H1 (cell line): ENCODE results near the gene MBP. TPM values are rescaled to one million over a fixed set of nuclear protein-coding genes. Genes with fewer than 3 reads are reported as not detected.

Experiments used
- CTCF ChIA-PET: fragments of 300-600 bp; sonication (Branson Sonifier 250); formaldehyde crosslinking; loops from one replicate; lab custom pipeline; 2021; ENCODE audit not compliant: partially characterized antibody; lab: Charles Lee
- POLR2A ChIA-PET: fragments of 300-600 bp; sonication (Branson Sonifier 250); formaldehyde crosslinking; loops from one replicate; lab custom pipeline; 2021; ENCODE audit warnings: inconsistent platforms; ENCODE audit not compliant: partially characterized antibody; lab: Charles Lee
- DNase-seq, 2 experiments: peaks; one replicate each; pipeline versions ENCODE4 v3.0.0 to v3.0.0-alpha.2; 2010 to 2022; ENCODE audit warnings: low spot score in 2 of 2, low read depth in 1 of 2, mixed read lengths in 1 of 2
- FAIRE-seq: peaks from 2 replicates; lab custom pipeline; 2011; peaks lifted over from hg19 to GRCh38; lab: Jason Lieb, UNC
- H2AFZ ChIP-seq: 2 replicates; pipeline ENCODE4 v1.8.1; 2012; ENCODE audit warnings: low read length, inconsistent platforms
- H2AK5ac ChIP-seq: 2 replicates; pipeline ENCODE4 v1.6.1; 2013; ENCODE audit warnings: low read depth, low read length
- H2BK120ac ChIP-seq: replicated peaks from 2 replicates; pipeline ENCODE3; 2013; ENCODE audit warnings: low read depth, low read length, inconsistent platforms
- H2BK12ac ChIP-seq: 2 replicates; pipeline ENCODE4 v1.6.1; 2013; ENCODE audit warnings: low read depth, low read length
- H2BK15ac ChIP-seq: 2 replicates; pipeline ENCODE4 v1.6.1; 2013; ENCODE audit warnings: low read length
- H2BK20ac ChIP-seq: 2 replicates; pipeline ENCODE4 v1.6.1; 2013; ENCODE audit warnings: low read length
- H2BK5ac ChIP-seq: 2 replicates; pipeline ENCODE4 v1.6.1; 2013; ENCODE audit warnings: low read depth, low read length
- H3K14ac ChIP-seq: 2 replicates; pipeline ENCODE4 v1.6.1; 2013; ENCODE audit warnings: inconsistent platforms; ENCODE audit not compliant: insufficient read length
- H3K18ac ChIP-seq: 2 replicates; pipeline ENCODE4 v1.6.1; 2013; ENCODE audit warnings: low read length; ENCODE audit errors: extremely low read depth
- H3K23ac ChIP-seq: 2 replicates; pipeline ENCODE4 v1.6.1; 2013; ENCODE audit warnings: inconsistent platforms; ENCODE audit not compliant: insufficient read length
- H3K23me2 ChIP-seq: 2 replicates; pipeline ENCODE4 v1.6.1; 2013; ENCODE audit warnings: low read depth, low read length
- H3K27ac ChIP-seq: 2 replicates; pipeline ENCODE4 v1.6.1; 2011; ENCODE audit warnings: low read depth, low read length, inconsistent platforms
- H3K27me3 ChIP-seq, 4 experiments: replicated peaks in 1 of 4; 1 replicate in 1 of 4; 2 replicates in 3 of 4; pipeline versions ENCODE4 v1.6.1 to v1.8.1; 2011 to 2013; ENCODE audit warnings: low read length in 3 of 4, mild to moderate bottlenecking in 3 of 4, inconsistent platforms in 2 of 4, mixed read lengths in 2 of 4, moderate library complexity in 1 of 4; ENCODE audit not compliant: control insufficient read depth in 3 of 4, insufficient read depth in 3 of 4; ENCODE audit errors: extremely low read depth in 1 of 4
- H3K36me3 ChIP-seq, 4 experiments: 2 replicates each; pipeline versions ENCODE4 v1.6.1 to v1.8.1; 2011 to 2013; ENCODE audit warnings: mild to moderate bottlenecking in 4 of 4, low read length in 3 of 4, moderate library complexity in 2 of 4, control low read depth in 1 of 4, inconsistent platforms in 1 of 4; ENCODE audit not compliant: insufficient read depth in 4 of 4, control insufficient read depth in 2 of 4
- H3K4ac ChIP-seq: replicated peaks from 2 replicates; pipeline ENCODE3; 2013; ENCODE audit warnings: low read length, low read depth, mixed read lengths, inconsistent platforms; ENCODE audit not compliant: insufficient read length
- H3K4me1 ChIP-seq, 4 experiments: replicated peaks in 1 of 4; 1 replicate in 1 of 4; 2 replicates in 3 of 4; pipeline versions ENCODE4 v1.6.1 to v1.8.1; 2011 to 2013; ENCODE audit warnings: low read length in 3 of 4, inconsistent platforms in 2 of 4, mixed read lengths in 1 of 4; ENCODE audit not compliant: insufficient read depth in 4 of 4, control insufficient read depth in 3 of 4
- H3K4me2 ChIP-seq, 2 experiments: 2 replicates each; pipeline versions ENCODE4 v1.6.1 to v1.8.1; 2011 to 2013; ENCODE audit warnings: low read depth in 2 of 2, low read length in 2 of 2, control low read depth in 1 of 2, inconsistent platforms in 1 of 2, mild to moderate bottlenecking in 1 of 2; ENCODE audit not compliant: insufficient read depth in 1 of 2
- H3K4me3 ChIP-seq, 4 experiments: fragments of 200-600, 300-600 bp in 1 of 4; sonication (generic), shearing (Covaris generic), sonication (Bioruptor Twin) in 1 of 4; 2 replicates each; pipeline versions ENCODE4 v1.5.1 to v1.8.1; 2011 to 2016; ENCODE audit warnings: low read length in 4 of 4, low read depth in 3 of 4, control low read depth in 2 of 4, inconsistent platforms in 2 of 4, mild to moderate bottlenecking in 2 of 4, mixed read lengths in 1 of 4, moderate library complexity in 1 of 4; ENCODE audit not compliant: insufficient read depth in 2 of 4; ENCODE audit errors: extremely low read depth in 1 of 4
- H3K56ac ChIP-seq: replicated peaks from 2 replicates; pipeline ENCODE3; 2013; ENCODE audit warnings: low read depth, mild to moderate bottlenecking, mixed read lengths, low read length, inconsistent platforms; ENCODE audit not compliant: insufficient read length
- H3K79me1 ChIP-seq: 2 replicates; pipeline ENCODE4 v1.6.1; 2013; ENCODE audit warnings: low read depth, low read length, control low read depth
- H3K79me2 ChIP-seq, 2 experiments: 2 replicates each; pipeline versions ENCODE4 v1.6.1 to v1.8.1; 2012 to 2013; ENCODE audit warnings: low read length in 2 of 2, mild to moderate bottlenecking in 2 of 2, inconsistent platforms in 1 of 2; ENCODE audit not compliant: insufficient read depth in 2 of 2, control insufficient read depth in 1 of 2
- H3K9ac ChIP-seq, 4 experiments: replicated peaks in 1 of 4; 1 replicate in 1 of 4; 2 replicates in 3 of 4; pipeline versions ENCODE4 v1.6.1 to v1.8.1; 2011 to 2013; ENCODE audit warnings: low read depth in 3 of 4, low read length in 3 of 4, control low read depth in 2 of 4, mild to moderate bottlenecking in 2 of 4, moderate library complexity in 2 of 4, inconsistent platforms in 1 of 4; ENCODE audit errors: extremely low read depth in 1 of 4
- H3K9me3 ChIP-seq, 2 experiments: 2 replicates each; pipeline versions ENCODE4 v1.6.1 to v1.8.1; 2012 to 2013; ENCODE audit warnings: mild to moderate bottlenecking in 2 of 2, moderate library complexity in 2 of 2, control low read depth in 1 of 2, inconsistent platforms in 1 of 2, low read depth in 1 of 2, low read length in 1 of 2, mixed read lengths in 1 of 2; ENCODE audit not compliant: insufficient read depth in 2 of 2
- H4K20me1 ChIP-seq, 2 experiments: replicated peaks in 1 of 2; 2 replicates each; pipeline versions ENCODE3 to v1.8.1; 2011 to 2013; ENCODE audit warnings: inconsistent platforms in 2 of 2, low read length in 2 of 2, mild to moderate bottlenecking in 1 of 2; ENCODE audit not compliant: insufficient read depth in 2 of 2, control insufficient read depth in 1 of 2
- H4K5ac ChIP-seq: 2 replicates; pipeline ENCODE4 v1.6.1; 2013; ENCODE audit warnings: low read length, low read depth, mixed read lengths, inconsistent platforms; ENCODE audit not compliant: insufficient read length
- H4K8ac ChIP-seq: 2 replicates; pipeline ENCODE4 v1.8.0; 2013; ENCODE audit warnings: mild to moderate bottlenecking, moderate library complexity, low read length, inconsistent platforms; ENCODE audit not compliant: insufficient read depth; ENCODE audit errors: extremely low read depth
- H4K91ac ChIP-seq: replicated peaks from 2 replicates; pipeline ENCODE3; 2013; ENCODE audit warnings: low read length, mixed read lengths, inconsistent platforms; ENCODE audit not compliant: insufficient read length
- KDM4A ChIP-seq: IDR thresholded peaks from one replicate; pipeline ENCODE4 v1.7.1; 2012; ENCODE audit warnings: low read depth, mild to moderate bottlenecking, moderate library complexity, low read length, inconsistent platforms; ENCODE audit not compliant: severe bottlenecking
- WGBS, 2 experiments: shearing (Covaris generic) in 1 of 2; methylation state at CpG; one replicate each; pipeline versions ENCODE4 v1.1.6 to v1.1.7; 2013 to 2015; ENCODE audit warnings: low lambda C conversion rate in 2 of 2, mixed read lengths in 2 of 2, inconsistent platforms in 1 of 2, low coverage in 1 of 2, missing lambda C conversion rate in 1 of 2; ENCODE audit not compliant: insufficient replicate concordance in 2 of 2, insufficient coverage in 1 of 2, insufficient read length in 1 of 2; ENCODE audit errors: extremely low coverage in 1 of 2, missing lambda C conversion rate in 1 of 2; 5-methylcytosine and 5-hydroxymethylcytosine counted together
- polyA plus RNA-seq, 7 experiments: library from polyadenylated mRNA; depleted of rRNA in 3 of 7; stranded (reverse) in 5 of 7; unstranded in 2 of 7; fragments of >200 nt in 5 of 7; fragments of 200-250 nt in 2 of 7; gene quantifications; 1 replicate in 5 of 7; 2 replicates in 1 of 7; 4 replicates in 1 of 7; pipeline versions ENCODE4 v1.2.1 to v1.2.3, GENCODE V29; 2011 to 2013; ENCODE audit warnings: missing spikeins in 2 of 7, mixed read lengths in 2 of 7
- total RNA-seq: library from RNA; stranded (reverse); fragmentation: NEBNext Ultra II Directional; extraction: Animal tissue kit (Norgen Biotek cat#: 25700); gene quantifications from 2 replicates; pipeline ENCODE4 v1.2.1, GENCODE V29; 2021

MBP gene
- total and polyA plus RNA-seq, 2 of the 8 experiments (the other 6 are each of a cell fraction or from before 2014, with no cell fraction given) = 7.7 to 19.2 TPM

- H3K56ac ChIP-seq = no peak overlapping the region
- no peak overlapping the region for H2BK20ac ChIP-seq
- H2AK5ac ChIP-seq = no peak overlapping the region
- H3K36me3 ChIP-seq = no peaks in the 10 kb centered on the region
- no peak overlapping the region for H3K23ac ChIP-seq
- H3K14ac ChIP-seq = no peak overlapping the region
- DNase-seq (peak in 1 of 2 experiments; percentile 48), FAIRE-seq (no peak)
- H2BK5ac ChIP-seq = peak overlapping the region; percentile 47; the same call in 1 of the 2 replicates
- H3K4me2 ChIP-seq = no peak overlapping the region
- H3K27ac ChIP-seq = no peak overlapping the region
- H4K5ac ChIP-seq = no peak overlapping the region
- POLR2A ChIA-PET = interaction anchor here (1.1 to 1.7 kb wide), 6 partner anchors 9 to 131 kb away, joined by 3 to 7 read pairs (median 3); partner anchors contain the start of gene MBP
- no peaks in the 10 kb centered on the region for H3K27me3 ChIP-seq
- peaks cover 2% of the 10 kb centered on the region; the same call in 1 of the 2 replicates for H3K23me2 ChIP-seq
- H4K20me1 ChIP-seq = peaks cover 0 to 6% of the 10 kb centered on the region in 2 experiments
- H2BK12ac ChIP-seq = peak overlapping the region; percentile 55; the same call in 1 of the 2 replicates
- H4K8ac ChIP-seq = no peak overlapping the region
- peaks cover 0 to 12% of the 10 kb centered on the region in 2 experiments; a peak in 2 of 4 replicates for H3K79me2 ChIP-seq
- no peak overlapping the region for H2BK120ac ChIP-seq
- CTCF ChIA-PET = interaction anchor here (0.6 to 4.1 kb wide), 18 partner anchors 8 to 564 kb away, joined by 3 to 17 read pairs (median 3); no protein-coding TSS in a partner anchor
- peaks cover 0 to 11% (median 4%) of the 10 kb centered on the region in 4 experiments; a peak in 5 of 7 replicates for H3K4me1 ChIP-seq
- H2AFZ ChIP-seq = no peak overlapping the region
- WGBS, 2 experiments = 84% methylated on average over 14 of the region's 14 CpGs; no CpG with 5 or more reads in 1 of the 2 experiments
- peak overlapping the region; percentile 9; the same call in 1 of the 2 replicates for H3K18ac ChIP-seq
- no peaks in the 10 kb centered on the region for H3K9me3 ChIP-seq
- H3K4ac ChIP-seq = no peak overlapping the region
- H3K9ac ChIP-seq = no peak overlapping the region
- no peak overlapping the region for H2BK15ac ChIP-seq
- peaks cover 6% of the 10 kb centered on the region for H3K79me1 ChIP-seq
- H4K91ac ChIP-seq = peak overlapping the region; percentile 48
- H3K4me3 ChIP-seq = no peak overlapping the region
- no peak for TF ChIP-seq KDM4A
Measured at GRCh38 chr18:77123320-77124231, 9.0 kb downstream of the MBP start.
